CD4-positive, alpha-beta T cell treated with Interleukin-4 for 1 hour (primary cell): ENCODE results near the gene MORN2.
A peak's percentile ranks its signal among the peaks of the same experiment; 100 is the strongest.

Experiments used
- DNase-seq, 2 donors: peaks; one replicate each; pipeline ENCODE4 v3.0.0-alpha.2; 2020 to 2022

The MORN2 gene

DNA sequence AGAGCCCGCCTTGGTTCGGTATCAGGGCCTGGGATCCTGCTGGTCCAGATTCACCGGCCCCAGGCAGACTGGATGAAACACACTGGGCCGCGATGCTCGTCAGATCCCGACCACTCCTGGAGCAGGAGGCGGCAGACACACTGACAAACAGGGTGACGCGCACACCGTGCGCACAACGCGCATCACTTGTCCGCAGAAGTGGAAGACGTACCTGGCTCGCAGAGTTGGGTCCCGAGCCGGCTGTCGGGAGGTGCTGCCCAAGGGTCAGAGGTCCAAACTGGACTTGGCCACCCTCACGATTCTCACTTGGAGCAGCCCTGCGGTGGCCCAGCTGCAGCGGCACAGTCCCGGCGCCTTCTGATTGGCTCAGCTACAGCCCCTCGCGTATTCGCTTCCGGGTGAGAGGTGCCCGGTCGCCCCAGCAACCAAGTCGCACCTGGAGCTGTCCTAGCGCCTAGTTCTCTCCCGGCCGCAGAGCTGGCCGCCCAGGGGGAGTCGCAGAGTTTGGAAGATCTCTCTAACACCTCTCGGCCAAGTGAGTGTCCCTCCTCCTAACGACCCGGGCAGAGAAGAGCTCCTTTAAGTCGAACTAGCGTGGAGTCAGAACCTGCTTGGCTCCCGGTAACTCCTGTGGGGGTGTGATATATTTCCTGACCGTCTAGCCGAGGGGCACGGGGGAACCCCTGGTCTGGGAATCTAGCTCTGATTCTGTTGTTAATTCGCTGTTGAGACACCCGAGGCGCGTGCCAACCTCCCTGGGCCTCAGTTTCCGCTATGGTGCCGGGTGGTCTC, at the start of gene MORN2, which contains the start of gene DHX57:
MORN2 (plus strand) TSS at position 401 of the 792 bp plus-strand sequence.
DHX57 (minus strand) TSS at position 359 of the 792 bp plus-strand sequence. CDS start 7,529 bp downstream, outside the sequence.
- peak; percentile 81 to 84 for DNase-seq

DNA sequence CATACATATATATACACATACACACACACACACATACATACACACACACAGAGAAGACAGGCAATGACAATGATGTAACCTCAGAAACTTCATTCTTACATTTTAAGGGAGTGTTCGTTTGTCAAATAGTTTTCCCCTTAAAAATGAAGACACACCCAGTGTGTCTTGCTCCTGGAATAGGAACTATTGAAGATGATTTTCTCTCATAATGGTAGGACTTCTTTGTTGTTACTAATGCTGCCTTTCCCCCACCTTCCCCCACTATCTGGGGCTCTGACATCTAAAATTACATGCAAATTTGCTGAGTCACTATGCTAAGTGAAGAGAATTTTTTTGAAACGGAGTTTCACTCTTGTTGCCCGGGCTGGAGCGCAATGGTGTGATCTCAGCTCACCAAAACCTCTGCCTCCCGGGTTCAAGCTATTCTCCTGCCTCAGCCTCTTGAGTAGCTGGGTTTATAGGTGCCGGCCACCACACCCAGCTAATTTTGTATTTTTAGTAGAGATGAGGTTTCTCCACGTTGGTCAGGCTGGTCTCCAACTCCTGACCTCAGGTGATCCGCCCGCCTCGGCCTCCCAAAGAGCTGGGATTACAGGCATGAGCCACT, 48.1 kb upstream of the MORN2 start:
- DNase-seq, result peak in 1 of 2 donors; percentile 26

DNA sequence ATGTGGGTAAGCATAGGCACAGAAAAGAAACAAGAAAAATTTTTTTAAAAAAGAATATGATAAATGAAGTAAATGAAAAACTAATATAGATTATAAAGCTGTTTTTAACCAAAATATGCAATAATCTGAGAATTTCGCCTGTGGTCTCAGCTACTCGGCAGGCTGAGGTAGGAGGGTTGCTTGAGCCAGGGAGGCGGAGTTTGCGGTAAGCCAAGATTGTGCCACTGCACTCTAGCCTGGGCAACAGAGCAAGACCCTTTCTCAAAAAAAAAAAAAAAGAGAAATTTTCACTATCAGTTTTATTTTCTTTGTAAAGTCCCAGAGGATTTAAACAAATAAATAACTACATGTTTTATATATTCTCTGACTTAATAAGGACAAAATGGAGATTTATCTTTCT, 47.3 kb upstream of the MORN2 start:
- no peak for DNase-seq

DNA sequence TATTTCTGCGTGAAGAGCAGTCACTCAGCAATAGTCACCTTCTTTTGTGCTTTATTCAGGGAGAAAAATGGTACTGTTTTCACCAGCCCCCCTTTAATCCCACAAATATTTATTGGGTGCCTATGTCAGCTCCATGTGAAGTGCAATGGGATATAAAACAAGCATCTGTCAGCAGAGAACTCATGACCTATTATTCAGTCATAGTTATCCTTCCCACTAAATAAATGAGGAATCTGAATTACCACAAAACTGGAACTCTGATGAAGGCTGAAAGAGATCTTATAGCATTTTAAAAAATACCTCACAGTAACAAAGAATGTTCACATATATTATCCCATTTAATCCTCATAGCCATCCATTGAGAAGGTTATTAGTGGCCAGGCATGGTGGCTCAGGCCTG, 45.8 kb upstream of the MORN2 start:
- DNase-seq, result no peak

DNA sequence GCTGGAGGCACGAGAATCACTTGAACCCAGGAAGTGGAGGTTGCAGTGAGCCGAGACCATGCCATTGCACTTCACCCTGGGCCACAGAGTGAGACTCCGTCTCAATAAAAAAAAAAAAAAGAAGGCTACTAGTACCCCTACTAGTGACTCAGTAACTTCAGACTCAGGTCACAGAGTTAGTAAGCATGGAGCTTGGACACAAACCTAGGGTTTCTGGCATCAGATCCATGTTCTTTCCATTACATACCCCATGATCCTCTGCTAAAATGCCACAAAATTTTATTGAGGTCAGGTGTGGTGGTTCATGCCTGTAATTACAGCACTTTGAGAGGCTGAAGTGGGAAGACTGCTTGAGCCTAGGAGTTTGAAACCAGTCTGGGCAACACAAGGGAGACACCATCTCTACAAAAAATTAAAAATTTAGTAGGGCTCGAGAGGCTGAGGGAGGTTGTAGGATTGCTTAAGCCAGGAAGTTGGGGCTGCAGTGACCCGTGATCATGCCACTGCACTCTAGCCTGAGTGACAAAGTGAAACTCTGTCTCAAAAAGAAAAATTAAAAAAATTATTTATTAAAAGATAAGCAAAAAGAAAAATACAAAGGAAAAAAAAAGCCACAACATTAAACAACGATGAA, 45.1 kb upstream of the MORN2 start:
- no peak for DNase-seq

DNA sequence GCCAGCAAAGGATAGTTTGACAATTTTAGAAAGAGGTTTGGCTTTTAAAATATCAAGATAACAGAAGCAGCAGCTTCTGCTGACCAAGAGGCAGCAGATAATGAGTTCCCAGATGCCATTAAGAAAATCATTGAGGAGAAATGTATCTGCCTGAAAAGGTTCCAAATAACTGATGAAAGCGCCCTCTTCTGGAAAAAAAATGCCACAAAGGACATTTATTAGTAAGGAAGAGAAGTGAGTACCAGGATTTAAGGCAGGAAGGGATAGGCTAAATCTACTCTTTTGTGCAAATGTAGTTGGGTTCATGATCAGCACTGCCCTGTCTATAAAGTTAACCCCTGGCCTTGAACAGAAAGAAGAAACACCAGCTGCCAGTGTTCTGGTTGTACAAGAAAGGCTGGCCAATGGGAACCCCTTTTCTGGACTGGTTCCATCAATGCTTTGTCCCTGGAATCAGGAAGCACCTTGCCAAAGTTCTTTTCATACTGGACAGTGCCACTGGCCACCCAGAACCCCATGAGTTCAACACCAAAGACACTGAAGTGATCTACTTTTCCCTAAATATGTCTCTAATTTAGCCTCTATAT, 40.7 kb upstream of the MORN2 start:
- peak in 1 of 2 donors; percentile 33 for DNase-seq

DNA sequence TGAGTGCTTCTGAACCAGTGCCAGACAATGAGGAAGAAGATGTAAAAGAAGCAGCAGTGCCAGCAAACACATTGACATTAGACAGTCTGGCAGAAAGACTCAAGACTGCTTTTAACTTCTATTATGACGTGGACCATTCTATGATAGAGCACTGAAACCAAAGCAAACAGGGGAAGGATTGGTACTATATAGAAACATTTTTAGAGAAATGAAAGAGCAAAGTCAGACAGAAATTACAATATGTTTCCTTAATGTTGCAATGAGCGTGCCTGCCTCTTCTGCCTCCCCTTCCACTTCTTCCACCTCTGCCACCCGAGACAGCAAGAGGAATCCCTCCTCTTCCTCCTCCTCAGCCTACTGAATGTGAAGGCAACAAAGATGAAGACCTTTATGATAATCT, 39.8 kb upstream of the MORN2 start:
- DNase-seq, result peak; percentile 14 to 30

DNA sequence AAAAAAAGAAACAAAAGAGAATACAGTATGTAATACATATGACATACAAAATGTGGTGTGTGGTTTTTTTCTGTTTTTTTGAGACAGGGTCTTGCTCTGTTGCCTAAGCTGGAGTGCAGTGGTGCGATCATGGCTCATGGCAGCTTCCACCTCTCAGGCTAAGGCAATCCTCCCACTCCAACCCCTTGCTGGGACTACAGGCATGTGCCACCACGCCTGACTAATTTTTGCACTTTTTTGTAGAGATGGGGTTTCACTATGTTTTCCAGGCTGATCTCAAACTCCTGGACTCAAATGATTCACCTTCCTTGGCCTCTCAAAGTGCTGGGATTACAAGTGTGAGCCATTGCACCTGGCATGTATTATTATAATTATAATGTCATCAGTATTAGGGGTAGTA, 39.0 kb upstream of the MORN2 start:
- no peak for DNase-seq

DNA sequence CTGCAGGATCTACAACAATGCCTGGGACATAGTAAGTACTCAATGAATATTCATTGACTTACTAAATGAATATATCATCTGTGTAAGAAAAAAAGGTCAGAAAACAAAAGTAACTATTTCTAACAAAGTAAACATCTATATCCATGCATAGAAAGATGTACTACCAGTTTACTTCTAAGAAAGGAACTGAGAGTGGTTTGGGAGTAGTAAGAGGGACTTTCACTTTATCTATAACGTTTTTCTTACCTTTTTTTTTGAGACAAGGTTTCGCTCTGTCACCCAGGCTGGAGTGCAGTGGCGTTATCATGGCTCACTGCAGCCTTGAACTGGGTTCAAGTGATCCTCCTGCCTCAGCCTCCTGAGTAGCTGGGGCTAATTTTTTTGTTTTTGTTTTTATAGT, 25.7 kb upstream of the MORN2 start:
- DNase-seq, result no peak

DNA sequence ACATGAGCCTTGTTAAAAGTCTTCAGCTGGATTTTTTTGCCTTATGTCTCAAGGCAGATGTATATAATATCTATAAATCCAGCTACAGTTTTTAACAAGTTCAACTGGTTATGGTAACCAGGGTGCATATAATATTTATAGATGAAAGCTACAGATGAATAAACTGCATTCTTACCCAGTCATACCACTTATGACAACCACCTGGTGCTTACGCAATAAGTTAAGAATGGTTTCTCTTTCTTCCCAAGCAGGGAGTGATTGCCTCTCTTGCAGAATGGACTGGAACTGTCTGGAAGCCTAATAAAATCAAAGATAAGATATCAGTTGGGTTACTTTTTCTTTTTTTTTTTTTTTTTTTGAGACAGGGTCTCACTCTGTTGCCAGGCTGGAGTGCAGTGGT, 19.6 kb upstream of the MORN2 start:
- no peak for DNase-seq

DNA sequence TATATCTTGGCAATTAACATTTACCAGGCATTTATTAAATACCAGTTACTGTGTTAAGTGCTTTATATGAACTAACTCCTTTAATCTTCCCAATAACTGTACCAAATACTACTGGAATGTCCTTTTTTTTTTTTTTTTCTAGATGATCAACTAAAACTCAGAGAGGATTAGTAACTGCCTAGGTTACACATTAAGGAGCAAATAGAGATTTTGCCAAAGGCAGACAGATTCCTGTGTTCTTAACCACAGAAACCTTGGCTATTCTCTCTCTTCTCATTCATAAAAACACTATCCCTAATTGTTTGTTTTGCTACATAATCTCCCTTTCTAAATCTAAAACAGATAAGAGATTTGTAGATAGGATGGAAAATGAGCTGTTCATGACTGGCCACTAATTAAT, 13.3 kb upstream of the MORN2 start:
- DNase-seq, result no peak

DNA sequence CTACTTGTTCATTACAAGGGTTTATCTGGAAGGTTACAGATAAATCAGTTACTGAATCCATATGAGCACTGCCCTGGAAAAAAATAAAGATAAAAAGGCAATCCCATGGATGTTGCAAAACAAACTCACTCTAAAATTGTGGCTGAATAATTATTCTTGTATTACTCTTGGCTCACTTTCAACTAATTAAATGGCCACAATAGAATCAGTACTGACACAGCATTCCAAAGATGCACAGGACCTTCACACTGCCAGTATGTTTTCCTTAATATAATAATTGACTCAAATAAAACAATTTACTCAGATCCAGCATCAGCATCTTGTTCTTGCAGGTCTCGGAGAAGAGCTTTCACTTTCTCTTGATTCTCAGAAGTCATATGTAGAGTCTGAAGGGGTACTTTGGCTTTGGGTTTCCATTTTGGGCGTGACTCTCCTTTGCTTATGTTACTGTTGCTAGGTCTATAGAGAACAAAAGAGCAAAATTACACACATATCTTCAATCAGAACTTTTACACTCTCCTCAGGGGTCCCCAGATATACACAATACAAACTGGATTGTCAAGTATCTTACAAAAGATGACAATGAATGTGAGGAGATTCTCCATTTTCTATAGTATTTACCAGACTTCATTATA, 12.6 kb upstream of the MORN2 start:
- peak in 1 of 2 donors; percentile 6 for DNase-seq

DNA sequence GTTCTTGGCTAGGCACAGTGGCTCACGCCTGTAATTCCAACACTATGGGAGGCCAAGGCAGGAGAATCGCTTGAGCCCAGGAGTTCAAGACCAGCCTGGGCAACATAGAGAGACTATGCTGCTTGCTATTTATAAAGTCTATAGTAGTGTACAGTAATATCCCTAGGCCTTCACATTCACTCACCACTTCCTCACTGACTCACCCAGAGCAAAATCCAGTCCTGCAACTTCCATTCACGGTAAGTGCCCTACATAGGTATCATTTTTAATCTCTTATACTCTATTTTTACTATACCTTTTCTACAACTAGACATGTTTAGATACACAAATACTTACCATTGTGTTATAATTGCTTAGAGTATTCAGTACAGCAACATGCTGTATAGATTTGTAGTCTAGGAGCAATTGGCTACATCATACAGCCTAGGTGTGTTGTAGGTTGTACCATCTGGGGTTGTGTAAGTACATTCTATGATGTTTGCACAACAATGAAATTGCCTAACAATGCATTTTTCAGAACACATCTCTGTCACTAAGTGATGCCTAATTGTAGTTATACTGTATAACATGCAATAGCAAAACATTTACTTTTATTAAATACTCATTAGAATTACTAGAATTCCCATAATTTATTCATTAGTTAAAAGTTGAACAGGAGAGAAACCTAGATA, 8.9 kb upstream of the MORN2 start:
- no peak for DNase-seq

DNA sequence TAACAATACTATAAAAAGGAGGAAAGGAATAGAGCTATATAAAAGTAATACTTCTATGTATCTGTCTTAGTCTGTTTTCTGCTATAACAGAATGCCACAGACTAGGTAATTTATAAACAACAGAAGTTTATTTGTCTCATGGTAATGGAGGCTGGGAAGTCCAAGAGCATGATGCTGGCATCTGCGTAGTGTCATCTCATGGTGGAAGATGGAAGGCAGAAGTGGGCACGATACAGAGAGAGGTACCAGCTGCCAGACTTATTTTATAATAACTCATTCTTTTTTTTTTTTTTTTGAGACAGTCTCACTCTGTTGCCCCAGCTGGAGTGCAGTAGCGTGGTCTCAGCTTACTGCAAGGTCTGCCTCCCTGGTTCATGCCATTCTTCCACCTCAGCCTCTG, 4.3 kb upstream of the MORN2 start:
- DNase-seq, result no peak

DNA sequence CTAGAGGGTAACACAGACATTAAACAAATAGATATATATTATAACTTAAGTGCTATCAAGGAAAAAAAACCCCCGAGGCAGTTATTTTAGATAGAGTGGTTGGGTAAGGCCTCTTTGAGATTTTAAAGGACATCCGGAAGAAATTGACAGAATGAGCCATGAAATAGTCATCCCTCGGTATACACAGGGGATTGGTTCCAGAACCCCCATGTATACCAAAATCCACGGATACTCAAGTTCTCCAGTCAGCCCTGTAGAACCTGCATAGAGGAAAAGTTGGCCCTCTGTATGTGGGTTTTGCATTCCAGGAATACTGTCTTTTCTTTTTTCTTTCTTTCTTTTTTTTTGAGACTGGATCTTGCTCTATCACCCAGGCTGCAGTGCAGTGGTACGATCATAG, 2.0 kb upstream of the MORN2 start:
- DNase-seq, result no peak

DNA sequence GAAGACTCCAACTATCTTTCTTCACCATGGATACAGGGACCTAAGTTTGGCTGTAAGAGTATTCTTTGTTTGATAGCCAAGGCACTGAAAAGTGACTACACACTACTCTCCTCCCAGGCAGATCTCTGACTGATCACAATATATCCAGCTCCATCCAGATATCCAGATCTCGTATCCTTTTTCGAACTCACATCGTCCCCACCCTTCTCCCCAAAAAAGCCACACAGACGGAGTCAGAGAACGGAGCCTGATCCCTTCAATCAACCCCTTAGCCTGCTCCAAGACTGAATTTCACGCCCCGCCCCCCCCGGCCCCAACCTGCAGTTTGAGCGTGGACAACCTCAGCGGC, 575 bp upstream of the MORN2 start:
- no peak for DNase-seq

DNA sequence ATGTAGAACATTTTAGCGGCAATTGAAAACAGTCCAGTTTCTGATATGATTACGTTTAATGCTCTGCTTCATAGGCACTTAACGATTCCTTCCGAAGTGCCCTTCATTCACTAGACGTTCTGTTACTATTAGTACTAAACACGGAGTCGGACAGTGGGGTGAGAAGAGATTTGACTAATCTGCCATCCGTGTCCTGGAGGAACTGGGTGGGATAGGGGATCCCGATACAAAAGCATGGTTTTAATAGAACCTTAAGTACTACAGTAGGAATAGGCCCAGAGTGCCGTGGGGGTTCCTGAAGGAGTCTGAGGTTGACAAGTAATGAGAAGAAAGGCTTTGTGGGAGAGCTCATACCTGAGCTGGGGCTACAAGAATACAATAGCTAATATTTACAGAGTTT, 631 bp downstream of the MORN2 start:
- no peak for DNase-seq

DNA sequence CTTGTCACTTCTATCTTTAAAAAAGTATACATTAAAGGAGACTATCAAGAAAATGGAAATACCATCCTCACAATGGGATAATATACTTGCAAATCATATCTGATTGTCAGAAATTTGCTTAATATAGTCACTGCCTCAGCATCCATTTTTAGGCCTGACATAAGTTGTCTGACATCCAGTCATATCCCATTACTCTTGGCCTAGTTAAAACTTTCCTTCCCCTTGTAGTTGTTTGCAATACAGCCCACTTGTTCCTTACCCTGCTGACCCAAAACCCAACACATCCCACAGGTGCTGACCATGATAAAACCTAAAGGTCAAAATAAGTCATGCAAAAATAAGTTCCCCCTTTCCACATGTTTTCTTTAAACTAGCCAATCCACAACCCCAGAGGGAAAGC, 10.3 kb downstream of the MORN2 start:
- no peak for DNase-seq

DNA sequence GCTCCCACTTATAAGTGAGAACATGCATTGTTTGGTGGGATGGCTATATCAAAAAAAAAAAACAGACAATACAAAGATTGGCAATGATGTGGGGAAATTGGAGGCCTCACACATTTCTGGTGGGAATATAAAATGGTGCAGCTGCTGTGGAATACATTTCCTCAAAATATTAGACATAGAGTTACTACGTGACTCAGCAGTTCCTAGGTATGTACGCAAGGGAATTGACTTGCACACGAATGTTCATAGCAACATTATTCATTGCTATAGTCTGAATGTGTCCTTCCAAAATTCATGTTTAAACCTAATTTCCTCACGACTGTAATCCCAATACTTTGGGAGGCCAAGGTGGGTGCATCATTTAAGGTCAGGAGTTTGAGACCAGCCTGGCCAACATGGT, 11.6 kb downstream of the MORN2 start:
- no peak for DNase-seq

DNA sequence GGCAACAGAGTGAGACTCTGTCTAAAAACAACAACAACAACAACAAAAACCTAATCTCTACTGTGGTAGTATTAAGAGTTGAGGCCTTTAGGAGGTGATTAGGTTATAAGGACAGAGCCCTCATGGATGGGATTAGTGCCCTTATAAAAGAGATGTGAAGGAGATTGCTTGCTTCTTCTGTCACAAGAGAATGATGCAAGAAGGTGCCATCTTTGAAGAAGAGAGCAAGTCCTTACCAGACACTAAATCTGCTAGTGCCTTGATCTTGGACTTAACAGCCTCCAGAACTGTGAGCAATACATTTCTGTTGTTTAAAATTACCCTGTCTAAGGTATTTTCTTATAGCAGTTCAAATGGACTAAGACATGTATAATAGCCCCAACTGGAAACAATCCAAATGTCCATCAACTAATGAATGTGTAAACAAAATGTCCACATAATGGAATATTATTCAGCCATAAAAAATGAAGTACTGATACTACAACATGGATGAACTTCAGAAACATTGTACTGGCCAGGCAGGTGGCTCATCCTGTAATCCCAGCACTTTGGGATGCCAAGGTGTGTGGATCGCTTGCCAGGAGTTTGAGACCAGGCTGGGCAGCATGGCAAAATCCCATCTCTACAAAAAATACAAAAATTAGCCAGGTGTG, 12.3 kb downstream of the MORN2 start:
- DNase-seq, result no peak

DNA sequence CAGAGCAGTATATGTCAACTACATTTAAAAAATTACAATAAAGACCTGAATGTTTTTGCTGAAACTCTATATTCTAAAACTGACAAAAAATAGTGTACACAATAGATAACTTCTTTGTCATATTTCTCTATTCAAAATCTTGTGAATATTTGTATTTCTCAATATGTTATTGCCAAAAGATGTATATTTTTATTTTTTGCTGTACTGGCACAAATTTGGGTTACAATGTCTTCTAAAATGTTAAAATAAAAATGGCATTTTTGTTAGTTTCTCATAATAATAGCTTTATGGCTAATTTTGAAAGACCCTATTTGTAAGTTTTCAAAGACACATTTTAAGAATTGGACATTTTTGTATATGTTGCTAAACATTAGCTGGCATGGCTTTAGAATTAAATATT, 13.3 kb downstream of the MORN2 start:
- no peak for DNase-seq

DNA sequence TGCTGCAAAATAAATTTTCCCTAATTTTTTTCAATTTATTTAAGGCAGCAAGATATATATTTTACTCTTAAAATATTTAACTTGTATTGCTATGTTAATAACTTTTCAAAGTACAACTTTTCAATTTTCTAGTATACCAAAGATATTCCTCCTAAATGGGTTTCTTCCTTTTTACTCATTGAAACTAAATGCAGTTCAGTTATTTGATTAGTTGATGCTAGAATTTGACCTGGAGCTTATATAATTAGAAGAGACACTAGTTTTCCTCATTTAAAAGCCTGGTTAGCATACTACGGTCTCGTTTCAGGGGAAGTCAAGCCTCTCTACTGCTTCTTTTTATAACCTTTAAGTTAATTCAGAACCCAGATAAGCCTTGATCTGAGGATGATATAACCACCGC, 13.8 kb downstream of the MORN2 start, which contains the start of gene ARHGEF33:
ARHGEF33 (plus strand) TSS at position 301 of the 400 bp plus-strand sequence. CDS start 29,573 bp downstream, outside the sequence.
- DNase-seq, result no peak
